ENCODE measurements around the gene SNX20. TPM values are rescaled to one million over a fixed set of nuclear protein-coding genes. Genes with fewer than 3 reads are reported as not detected.

SNX20 gene
- total and polyA plus RNA-seq, 2 donors from 2014 or later = 0.67 to 6.2 TPM

GRCh38 chr16:50634947-50635346 lies 46.2 kb downstream of the SNX20 start:
- intact Hi-C loops (cut with DNase I) = no loop called here

GRCh38 chr16:50634090-50634489 lies 47.0 kb downstream of the SNX20 start:
- DNase-seq (no peak), FAIRE-seq (no peak)
- no peaks in the 10 kb centered on the region for H3K9me3 ChIP-seq (ENCODE audit: control insufficient read depth in 2 of 3, insufficient read depth in 1 of 3, low read length in 3 of 3)
- H3K4me3 ChIP-seq (ENCODE audit: low read length in 3 of 3) = no peak overlapping the region
- intact Hi-C loops (cut with DNase I) = no loop called here
- H3K27me3 ChIP-seq (ENCODE audit: control insufficient read depth, insufficient read depth, low read length) = no peaks in the 10 kb centered on the region
- H3K4me1 ChIP-seq (ENCODE audit: control insufficient read depth in 2 of 3, insufficient read depth in 2 of 3, low read depth in 1 of 3, low read length in 3 of 3) = no peaks in the 10 kb centered on the region
- no peak overlapping the region for H3K9ac ChIP-seq (ENCODE audit: low read length in 3 of 3)
- TF ChIP-seq CTCF (IDR thresholded peaks at IDR 0.05; ENCODE audit: borderline replicate concordance, extremely low read depth, insufficient read depth) = no peak
- no peak overlapping the region for H3K27ac ChIP-seq (ENCODE audit: low read depth in 2 of 2, low read length in 2 of 2)
- H3K36me3 ChIP-seq (ENCODE audit: control insufficient read depth in 2 of 3, insufficient read depth in 3 of 3, low read length in 3 of 3) = no peaks in the 10 kb centered on the region

More at GRCh38 chr16:50634947-50635346, 46.2 kb downstream of the SNX20 start:
- H3K4me1 ChIP-seq (ENCODE audit: control insufficient read depth in 2 of 3, insufficient read depth in 2 of 3, low read depth in 1 of 3, low read length in 3 of 3) = no peaks in the 10 kb centered on the region
- no peaks in the 10 kb centered on the region for H3K27me3 ChIP-seq (ENCODE audit: control insufficient read depth, insufficient read depth, low read length)
- H3K9me3 ChIP-seq (ENCODE audit: control insufficient read depth in 2 of 3, insufficient read depth in 1 of 3, low read length in 3 of 3) = no peaks in the 10 kb centered on the region
- no peak for TF ChIP-seq CTCF (IDR thresholded peaks at IDR 0.05; ENCODE audit: borderline replicate concordance, extremely low read depth, insufficient read depth)
- no peak for FAIRE-seq
- H3K9ac ChIP-seq (ENCODE audit: low read length in 3 of 3) = no peak overlapping the region
- H3K36me3 ChIP-seq (ENCODE audit: control insufficient read depth in 2 of 3, insufficient read depth in 3 of 3, low read length in 3 of 3) = no peaks in the 10 kb centered on the region
- H3K4me3 ChIP-seq (ENCODE audit: low read length in 3 of 3) = no peak overlapping the region
- DNase-seq = no peak
- no peak overlapping the region for H3K27ac ChIP-seq (ENCODE audit: low read depth in 2 of 2, low read length in 2 of 2)

DNA sequence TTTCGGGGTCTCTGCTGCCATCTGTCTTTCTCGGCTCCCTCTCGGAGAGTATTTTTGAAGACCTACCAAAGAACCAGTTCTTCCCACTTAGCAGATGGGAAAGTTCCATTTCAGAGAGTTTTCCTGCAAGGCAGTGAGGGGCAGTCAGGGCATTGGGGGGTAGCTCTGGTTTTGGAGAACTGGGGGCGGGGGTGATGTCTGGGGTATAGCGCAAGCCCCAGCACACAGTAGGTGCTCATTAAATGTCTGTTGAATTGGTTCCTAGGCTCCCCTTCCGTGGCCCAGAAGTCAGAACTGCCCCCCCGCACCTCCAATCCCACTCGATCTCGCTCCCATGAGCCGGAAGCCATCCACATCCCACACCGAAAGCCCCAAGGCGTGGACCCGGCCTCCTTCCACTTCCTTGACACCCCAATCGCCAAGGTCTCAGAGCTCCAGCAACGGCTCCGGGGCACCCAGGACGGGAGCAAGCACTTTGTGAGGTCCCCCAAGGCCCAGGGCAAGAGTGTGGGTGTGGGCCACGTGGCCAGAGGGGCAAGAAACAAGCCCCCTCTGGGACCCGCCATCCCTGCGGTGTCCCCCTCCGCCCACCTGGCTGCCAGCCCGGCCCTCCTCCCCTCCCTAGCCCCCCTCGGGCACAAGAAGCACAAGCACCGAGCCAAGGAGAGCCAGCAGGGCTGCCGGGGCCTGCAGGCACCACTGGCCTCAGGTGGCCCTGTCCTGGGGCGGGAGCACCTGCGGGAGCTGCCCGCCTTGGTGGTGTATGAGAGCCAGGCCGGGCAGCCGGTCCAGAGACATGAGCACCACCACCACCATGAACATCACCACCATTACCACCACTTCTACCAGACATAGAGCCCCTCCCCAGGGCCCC lies 47.9 kb downstream of the SNX20 start:
- FAIRE-seq = no peak
- no peaks in the 10 kb centered on the region for H3K27me3 ChIP-seq (ENCODE audit: control insufficient read depth, insufficient read depth, low read length)
- no peaks in the 10 kb centered on the region for H3K36me3 ChIP-seq (ENCODE audit: control insufficient read depth in 2 of 3, insufficient read depth in 3 of 3, low read length in 3 of 3)
- no peak overlapping the region for H3K9ac ChIP-seq (ENCODE audit: low read length in 3 of 3)
- DNase-seq = no peak
- H3K4me3 ChIP-seq (ENCODE audit: low read length in 3 of 3) = no peak overlapping the region
- H3K4me1 ChIP-seq (ENCODE audit: control insufficient read depth in 2 of 3, insufficient read depth in 2 of 3, low read depth in 1 of 3, low read length in 3 of 3) = no peaks in the 10 kb centered on the region
- no peak for TF ChIP-seq CTCF (IDR thresholded peaks at IDR 0.05; ENCODE audit: borderline replicate concordance, extremely low read depth, insufficient read depth)
- H3K27ac ChIP-seq (ENCODE audit: low read depth in 2 of 2, low read length in 2 of 2) = no peak overlapping the region
- intact Hi-C loops (cut with DNase I) = no loop called here
- no peaks in the 10 kb centered on the region for H3K9me3 ChIP-seq (ENCODE audit: control insufficient read depth in 2 of 3, insufficient read depth in 1 of 3, low read length in 3 of 3)
